IMR-90 (cell line): ENCODE results near the gene COG7. TPM values are rescaled to one million over a fixed set of nuclear protein-coding genes. Genes with fewer than 3 reads are reported as not detected.
"Not testable (repeated sequence)": the region's sequence is repeated elsewhere in the genome, so short reads cannot be mapped to it uniquely, and the experiment has no call there.

Source experiments
- ATAC-seq: fragments of 200-7000 bp; cut with Tn5 transposase; 2 replicates; pipeline ENCODE4 v1.9.1; 2020; ENCODE audit warnings: low read depth, mild to moderate bottlenecking, moderate library complexity
- BruUV-seq: library from RNA; stranded (reverse); fragments of 400-500 nt; replicated peaks from 2 replicates; lab custom pipeline; 2021; lab: Mats Ljungman, UMichigan
- CTCF ChIA-PET: fragments of 300-600 bp; formaldehyde crosslinking; extraction: SDS; loops from one replicate; lab custom pipeline; 2021; ENCODE audit warnings: antibody characterized with exemption; lab: Yijun Ruan, JAX
- POLR2A ChIA-PET: fragments of 300-600 bp; sonication (Branson Sonifier 250); formaldehyde crosslinking; loops from one replicate; lab custom pipeline; 2022; ENCODE audit warnings: antibody characterized with exemption; ENCODE audit not compliant: unreplicated experiment; lab: Charles Lee
- DNase-seq: peaks from one replicate; pipeline ENCODE4 v3.0.0; 2013
- H2AFZ ChIP-seq: replicated peaks from 2 replicates; pipeline ENCODE3; 2013; ENCODE audit warnings: low read length, mild to moderate bottlenecking; ENCODE audit not compliant: poor library complexity
- H2AK5ac ChIP-seq: 2 replicates; pipeline ENCODE4 v1.6.1; 2013; ENCODE audit warnings: low read depth, low read length, inconsistent platforms
- H2AK9ac ChIP-seq: replicated peaks from 2 replicates; pipeline ENCODE3; 2013; ENCODE audit warnings: mild to moderate bottlenecking, low read depth, low read length, moderate library complexity; ENCODE audit not compliant: poor library complexity
- H2BK120ac ChIP-seq: 2 replicates; pipeline ENCODE4 v1.6.1; 2013; ENCODE audit warnings: low read depth, low read length, inconsistent platforms
- H2BK15ac ChIP-seq: 3 replicates; pipeline ENCODE4 v1.6.1; 2013; ENCODE audit warnings: low read depth, low read length, inconsistent platforms
- H2BK20ac ChIP-seq: 2 replicates; pipeline ENCODE4 v1.6.1; 2013; ENCODE audit warnings: low read depth, mild to moderate bottlenecking, inconsistent platforms, low read length, moderate library complexity
- H2BK5ac ChIP-seq: 2 replicates; pipeline ENCODE4 v1.6.1; 2013; ENCODE audit warnings: mild to moderate bottlenecking, low read depth, low read length, inconsistent platforms; ENCODE audit not compliant: poor library complexity, severe bottlenecking
- H3K14ac ChIP-seq: replicated peaks from 2 replicates; pipeline ENCODE4 v1.6.1; 2013; ENCODE audit warnings: low read depth, low read length, inconsistent platforms
- H3K18ac ChIP-seq: 2 replicates; pipeline ENCODE4 v1.6.1; 2013; ENCODE audit warnings: low read depth, low read length, control low read depth
- H3K23ac ChIP-seq: 2 replicates; pipeline ENCODE4 v1.6.1; 2013; ENCODE audit warnings: low read depth, low read length, inconsistent platforms
- H3K27ac ChIP-seq: 2 replicates; pipeline ENCODE4 v1.5.1; 2013; ENCODE audit warnings: mild to moderate bottlenecking, control low read depth, low read length; ENCODE audit not compliant: insufficient read depth
- H3K27me3 ChIP-seq: 2 replicates; pipeline ENCODE4 v1.6.1; 2013; ENCODE audit warnings: low read length; ENCODE audit not compliant: control insufficient read depth, insufficient read depth
- H3K36me3 ChIP-seq: 2 replicates; pipeline ENCODE4 v1.6.1; 2013; ENCODE audit warnings: low read length, mixed read lengths; ENCODE audit not compliant: control insufficient read depth, insufficient read depth
- H3K4ac ChIP-seq: 2 replicates; pipeline ENCODE4 v1.6.1; 2013; ENCODE audit warnings: low read depth, low read length, inconsistent platforms
- H3K4me1 ChIP-seq: 2 replicates; pipeline ENCODE4 v1.6.1; 2013; ENCODE audit warnings: low read length, mixed read lengths; ENCODE audit not compliant: control insufficient read depth, insufficient read depth
- H3K4me2 ChIP-seq: 2 replicates; pipeline ENCODE4 v1.6.1; 2013; ENCODE audit warnings: low read depth, mild to moderate bottlenecking, control low read depth, low read length, moderate library complexity
- H3K4me3 ChIP-seq: 2 replicates; pipeline ENCODE4 v1.5.1; 2013; ENCODE audit warnings: low read depth, mild to moderate bottlenecking, control low read depth, low read length, moderate library complexity; ENCODE audit not compliant: insufficient read depth
- H3K56ac ChIP-seq: 2 replicates; pipeline ENCODE4 v1.6.1; 2013; ENCODE audit warnings: low read length, inconsistent platforms; ENCODE audit not compliant: insufficient read depth; ENCODE audit errors: extremely low read depth
- H3K79me1 ChIP-seq, 2 experiments: 2 replicates each; pipeline ENCODE4 v1.6.1; 2013; ENCODE audit warnings: low read length in 2 of 2, inconsistent platforms in 1 of 2, low read depth in 1 of 2
- H3K9ac ChIP-seq: 2 replicates; pipeline ENCODE4 v1.6.1; 2013; ENCODE audit warnings: low read depth, low read length, control low read depth
- H3K9me1 ChIP-seq: 2 replicates; pipeline ENCODE4 v1.6.1; 2013; ENCODE audit warnings: low read length, inconsistent platforms; ENCODE audit not compliant: insufficient read depth
- H3K9me3 ChIP-seq: 2 replicates; pipeline ENCODE4 v1.6.1; 2013; ENCODE audit warnings: low read length; ENCODE audit not compliant: control insufficient read depth, insufficient read depth
- H4K20me1 ChIP-seq: 2 replicates; pipeline ENCODE4 v1.6.1; 2013; ENCODE audit warnings: low read length, inconsistent platforms; ENCODE audit not compliant: insufficient read depth
- H4K5ac ChIP-seq: 2 replicates; pipeline ENCODE4 v1.6.1; 2013; ENCODE audit warnings: mild to moderate bottlenecking, low read depth, low read length, control low read depth
- H4K8ac ChIP-seq, 2 experiments: 2 replicates each; pipeline ENCODE4 v1.6.1; 2013; ENCODE audit warnings: low read depth in 2 of 2, low read length in 2 of 2, control low read depth in 1 of 2, inconsistent platforms in 1 of 2
- H4K91ac ChIP-seq: 2 replicates; pipeline ENCODE4 v1.6.1; 2013; ENCODE audit warnings: low read depth, low read length, inconsistent platforms; ENCODE audit not compliant: insufficient read depth
- WGBS, 2 experiments: methylation state at CpG; one replicate each; pipeline versions ENCODE4 v1.1.5 to v1.1.7; 2013; ENCODE audit warnings: missing lambda C conversion rate in 2 of 2; ENCODE audit not compliant: insufficient read length in 1 of 2; ENCODE audit errors: extremely low coverage in 2 of 2; 5-methylcytosine and 5-hydroxymethylcytosine counted together
- dilution Hi-C: fragments of 300-500 bp; cut with HindIII; formaldehyde crosslinking; loops from one replicate; pipeline ENCODE4 v1.14.3; 2018; ENCODE audit warnings: low sequenced_read_pairs; ENCODE audit not compliant: unreplicated experiment
- in situ Hi-C: fragments of 300-500 bp; cut with MboI; formaldehyde crosslinking; loops from 3 replicates; pipeline ENCODE4 v1.14.3; 2019; ENCODE audit warnings: low sequenced_read_pairs, inconsistent platforms, mixed read lengths
- intact Hi-C: fragments of 100-400 bp; cut with micrococcal nuclease; formaldehyde crosslinking; loops from 2 replicates; pipeline ENCODE4 v1.10.0; 2022
- polyA plus RNA-seq, 3 experiments: library from polyadenylated mRNA; depleted of rRNA; stranded (reverse); fragments of >200 nt; gene quantifications; 2 replicates each; pipeline ENCODE4 v1.2.3, GENCODE V29; 2012; ENCODE audit warnings: low replicate concordance in 1 of 3
- total RNA-seq: library from RNA; depleted of rRNA; stranded (reverse); fragments of >200 nt; gene quantifications from 2 replicates; pipeline ENCODE4 v1.2.3, GENCODE V29; 2012

COG7 gene
- total and polyA plus RNA-seq, 2 of the 4 experiments (the other 2 are of a cell fraction), result 28.5 to 43.7 TPM

DNA sequence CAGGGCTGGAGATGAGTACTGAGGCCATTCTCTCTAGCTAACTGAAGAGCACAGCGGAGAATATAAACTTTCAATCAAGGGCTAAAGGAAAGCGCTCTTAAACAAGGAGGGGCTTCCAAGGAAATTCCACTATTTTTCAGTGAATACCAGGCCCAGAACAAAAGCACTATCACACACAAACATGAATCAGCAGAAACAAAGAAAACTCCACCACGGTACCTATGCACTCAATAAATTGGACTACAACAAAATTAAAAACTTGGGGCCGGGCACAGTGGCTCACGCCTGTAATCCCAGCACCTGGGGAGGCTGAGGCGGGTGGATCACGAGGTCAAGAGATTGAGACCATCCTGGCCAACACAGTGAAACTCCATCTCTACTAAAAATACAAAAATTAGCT, 15.4 kb downstream of the COG7 start:
- ATAC-seq, H3K4ac ChIP-seq, H2AFZ ChIP-seq, H3K9me1 ChIP-seq, H3K27ac ChIP-seq, H3K56ac ChIP-seq, H3K27me3 ChIP-seq, BruUV-seq, H3K18ac ChIP-seq, H3K14ac ChIP-seq, DNase-seq, H4K20me1 ChIP-seq, H4K5ac ChIP-seq, CTCF ChIA-PET, H3K9ac ChIP-seq, H3K4me1 ChIP-seq, H2BK5ac ChIP-seq, H2BK15ac ChIP-seq, H2BK120ac ChIP-seq, dilution Hi-C loops, H3K23ac ChIP-seq, POLR2A ChIA-PET, H2BK20ac ChIP-seq, intact Hi-C loops, H2AK9ac ChIP-seq, H3K4me2 ChIP-seq, H3K4me3 ChIP-seq, H4K8ac ChIP-seq, H3K9me3 ChIP-seq, H4K91ac ChIP-seq, H2AK5ac ChIP-seq: not testable (repeated sequence)
- WGBS, 2 experiments, result no CpG with 5 or more reads among the region's 7 CpGs
- H3K36me3 ChIP-seq, result peaks cover 32% of the 10 kb centered on the region
- in situ Hi-C loops, result loop anchor here (10.0 kb wide), 2 partner anchors 253 to 543 kb away; partner anchors contain the start of gene SCNN1G
- peaks cover 0 to 10% of the 10 kb centered on the region in 2 experiments; a peak in 1 of 4 replicates for H3K79me1 ChIP-seq
